GM21576 (cell line): ENCODE results near the gene SLC23A2.
"Not testable (repeated sequence)": the region's sequence is repeated elsewhere in the genome, so short reads cannot be mapped to it uniquely, and the experiment has no call there.

Experiments used
- ATAC-seq: cut with Tn5 transposase; IDR thresholded peaks from one replicate; pipeline ENCODE4 v1.9.1; 2021; ENCODE audit warnings: mild to moderate bottlenecking, moderate library complexity; ENCODE audit not compliant: unreplicated experiment

The SLC23A2 gene

GRCh38 chr20:4853757-4854560 lies 147.4 kb downstream of the SLC23A2 start:
- no peak for ATAC-seq

- ATAC-seq = no peak
These were observed 148.3 kb downstream of the SLC23A2 start for GRCh38 chr20:4853004-4853403.

- ATAC-seq = no peak
These were observed 150.3 kb downstream of the SLC23A2 start for GRCh38 chr20:4850960-4851359.

GRCh38 chr20:4848829-4849228 lies 152.5 kb downstream of the SLC23A2 start:
- ATAC-seq = not testable (repeated sequence)

- no peak for ATAC-seq
These were observed 153.3 kb downstream of the SLC23A2 start for GRCh38 chr20:4848041-4848440.

- no peak for ATAC-seq
These were observed 154.5 kb downstream of the SLC23A2 start for GRCh38 chr20:4846821-4847220.

- no peak for ATAC-seq
These were observed 156.4 kb downstream of the SLC23A2 start for GRCh38 chr20:4844751-4845465.

GRCh38 chr20:4844325-4844724 lies 157.0 kb downstream of the SLC23A2 start:
- ATAC-seq = no peak

- no peak for ATAC-seq
These were observed 160.5 kb downstream of the SLC23A2 start for GRCh38 chr20:4840801-4841200.

- ATAC-seq = no peak
These were observed 162.8 kb downstream of the SLC23A2 start for GRCh38 chr20:4838526-4838925.

- ATAC-seq = no peak
These were observed 163.6 kb downstream of the SLC23A2 start for GRCh38 chr20:4837760-4838159.

- no peak for ATAC-seq
These were observed 164.4 kb downstream of the SLC23A2 start for GRCh38 chr20:4836935-4837334.

- ATAC-seq = no peak
These were observed 164.8 kb downstream of the SLC23A2 start for GRCh38 chr20:4836473-4836872.

- ATAC-seq = no peak
These were observed 165.8 kb downstream of the SLC23A2 start for GRCh38 chr20:4835244-4836177.

- ATAC-seq = no peak
These were observed 168.1 kb downstream of the SLC23A2 start for GRCh38 chr20:4833074-4833728.

- no peak for ATAC-seq
These were observed 168.8 kb downstream of the SLC23A2 start for GRCh38 chr20:4832469-4832868.

GRCh38 chr20:4830696-4831095 lies 170.6 kb downstream of the SLC23A2 start:
- ATAC-seq = no peak

- no peak for ATAC-seq
These were observed 171.1 kb downstream of the SLC23A2 start for GRCh38 chr20:4830259-4830658.

- ATAC-seq = no peak
These were observed 171.6 kb downstream of the SLC23A2 start for GRCh38 chr20:4829514-4830215.
